HepG2 (cell line): ENCODE results near the gene FHDC1. TPM values are rescaled to one million over a fixed set of nuclear protein-coding genes. Genes with fewer than 3 reads are reported as not detected.

Experiments used
- ATAC-seq: fragments of 200-7000 bp; cut with Tn5 transposase; 3 replicates; pipeline ENCODE4 v1.9.1; 2020; ENCODE audit warnings: mild to moderate bottlenecking, moderate library complexity
- BruUV-seq: library from RNA; stranded (reverse); fragments of 400-500 nt; replicated peaks from 2 replicates; lab custom pipeline; 2021; lab: Mats Ljungman, UMichigan
- CTCF ChIA-PET: fragments of 300-600 bp; formaldehyde crosslinking; extraction: SDS; loops from one replicate; lab custom pipeline; 2021; ENCODE audit warnings: low total read pairs, inconsistent platforms, low intra/inter-chr PET ratio; lab: Yijun Ruan, JAX
- POLR2A ChIA-PET: fragments of 350-600 bp; sonication (Branson Sonifier 250); formaldehyde crosslinking; loops from one replicate; lab custom pipeline; 2020; ENCODE audit warnings: antibody characterized with exemption, inconsistent platforms; lab: Yijun Ruan, JAX
- DNase-seq: peaks from one replicate; pipeline ENCODE4 v3.0.0-alpha.2; 2015; ENCODE audit warnings: low spot score
- FAIRE-seq: peaks from 3 replicates; lab custom pipeline; 2011; peaks lifted over from hg19 to GRCh38; lab: Jason Lieb, UNC
- H2AFZ ChIP-seq: one replicate; pipeline ENCODE4 v1.6.1; 2011; ENCODE audit warnings: low read length, inconsistent platforms
- H3K27ac ChIP-seq: fragments of 300-600 bp; 3 replicates; pipeline ENCODE4 v1.8.0; 2011; ENCODE audit warnings: mixed run types, mild to moderate bottlenecking, mixed read lengths, low read length, inconsistent platforms; ENCODE audit not compliant: insufficient read depth; ENCODE audit errors: extremely low read length
- H3K27me3 ChIP-seq, 2 experiments: fragments of 200-600 bp in 1 of 2; 2 replicates in 1 of 2; 3 replicates in 1 of 2; pipeline versions ENCODE4 v1.6.0 to v1.8.0; 2011; ENCODE audit warnings: low read length in 2 of 2, mild to moderate bottlenecking in 2 of 2, moderate library complexity in 2 of 2, inconsistent platforms in 1 of 2; ENCODE audit not compliant: insufficient read depth in 2 of 2, control insufficient read depth in 1 of 2
- H3K36me3 ChIP-seq, 2 experiments: fragments of 200-600 bp in 1 of 2; replicated peaks in 1 of 2; 2 replicates in 1 of 2; 3 replicates in 1 of 2; pipeline versions ENCODE4 v1.5.1 to v1.8.0; 2011; ENCODE audit warnings: low read length in 2 of 2, inconsistent platforms in 1 of 2; ENCODE audit not compliant: insufficient read depth in 2 of 2, control insufficient read depth in 1 of 2
- H3K4me1 ChIP-seq: 2 replicates; pipeline ENCODE4 v1.5.1; 2012; ENCODE audit warnings: low read length, inconsistent platforms; ENCODE audit not compliant: insufficient read depth
- H3K4me2 ChIP-seq: 2 replicates; pipeline ENCODE4 v1.6.0; 2011; ENCODE audit warnings: low read depth, low read length, inconsistent platforms
- H3K4me3 ChIP-seq, 3 experiments: fragments of 200-600 bp in 1 of 3; sonication (generic), shearing (Covaris generic) in 1 of 3; replicated peaks in 1 of 3; 2 replicates each; pipeline ENCODE4 v1.5.1; 2011 to 2016; ENCODE audit warnings: low read length in 3 of 3, inconsistent platforms in 2 of 3, low read depth in 2 of 3, mild to moderate bottlenecking in 2 of 3, control low read depth in 1 of 3, mixed read lengths in 1 of 3; ENCODE audit not compliant: insufficient read depth in 1 of 3
- H3K79me2 ChIP-seq: one replicate; pipeline ENCODE4 v1.6.1; 2011; ENCODE audit warnings: low read length, inconsistent platforms; ENCODE audit not compliant: insufficient read depth
- H3K9ac ChIP-seq: 2 replicates; pipeline ENCODE4 v1.6.0; 2011; ENCODE audit warnings: mild to moderate bottlenecking, low read depth, low read length, inconsistent platforms; ENCODE audit not compliant: insufficient read depth
- H3K9me3 ChIP-seq: 2 replicates; pipeline ENCODE4 v1.5.1; 2012; ENCODE audit warnings: mild to moderate bottlenecking, low read length
- H4K20me1 ChIP-seq: 2 replicates; pipeline ENCODE4 v1.6.0; 2011; ENCODE audit warnings: inconsistent platforms, mild to moderate bottlenecking, low read length, moderate library complexity; ENCODE audit not compliant: insufficient read depth
- DPF2 ChIP-seq: sonication (generic); formaldehyde crosslinking; IDR thresholded peaks from 2 replicates; pipeline ENCODE4 v1.4.0; 2020; ENCODE audit warnings: mild to moderate bottlenecking, low read depth, missing genetic modification reagents, borderline replicate concordance
- FOXM1 ChIP-seq: sonication (generic); formaldehyde crosslinking; IDR thresholded peaks from 2 replicates; pipeline ENCODE4 v1.5.0; 2020; ENCODE audit warnings: missing genetic modification reagents
- ZBTB7A ChIP-seq: sonication (generic); formaldehyde crosslinking; IDR thresholded peaks from 2 replicates; pipeline ENCODE4 v1.8.0; 2022; ENCODE audit warnings: mild to moderate bottlenecking, missing genetic modification reagents
- ZNF18 ChIP-seq: sonication (generic); formaldehyde crosslinking; IDR thresholded peaks from 2 replicates; pipeline ENCODE4 v1.8.0; 2022; ENCODE audit warnings: mild to moderate bottlenecking, missing genetic modification reagents; ENCODE audit not compliant: insufficient replicate concordance
- ZNF263 ChIP-seq: sonication (generic); formaldehyde crosslinking; IDR thresholded peaks from 2 replicates; pipeline ENCODE4 v1.4.0; 2020; ENCODE audit warnings: missing genetic modification reagents
- ZNF510 ChIP-seq: sonication (generic); formaldehyde crosslinking; IDR thresholded peaks from 2 replicates; pipeline ENCODE4 v1.4.0; 2020; ENCODE audit warnings: low read depth, mild to moderate bottlenecking, missing genetic modification reagents
- ZNF513 ChIP-seq: sonication (generic); formaldehyde crosslinking; conservative IDR thresholded peaks from 2 replicates; pipeline ENCODE4 v1.5.0; 2020; ENCODE audit warnings: missing genetic modification reagents
- ZNF557 ChIP-seq: sonication (generic); formaldehyde crosslinking; IDR thresholded peaks from 2 replicates; pipeline ENCODE4 v1.4.0; 2020; ENCODE audit warnings: missing genetic modification reagents
- ZNF652 ChIP-seq: IDR thresholded peaks from 2 replicates; pipeline ENCODE4 v1.6.1; 2016; ENCODE audit warnings: low read depth, borderline replicate concordance
- ZNF770 ChIP-seq: sonication (generic); formaldehyde crosslinking; IDR thresholded peaks from 2 replicates; pipeline ENCODE4 v1.5.0; 2020; ENCODE audit warnings: mild to moderate bottlenecking, missing genetic modification reagents
- WGBS: methylation state at CpG from one replicate; pipeline ENCODE4 v1.1.6; 2017; ENCODE audit warnings: low lambda C conversion rate; 5-methylcytosine and 5-hydroxymethylcytosine counted together
- in situ Hi-C: cut with HindIII; loops from 2 replicates; pipeline ENCODE4 v1.10.0; 2017; ENCODE audit warnings: low pct_unique_long_range_greater_than_20kb; ENCODE audit not compliant: extremely low pct_ligation_motif_present
- intact Hi-C: fragments of 100-400 bp; cut with micrococcal nuclease; formaldehyde crosslinking; loops from one replicate; pipeline ENCODE4 v1.10.0; 2022; ENCODE audit not compliant: unreplicated experiment
- polyA plus RNA-seq, 8 experiments: library from polyadenylated mRNA; depleted of rRNA in 3 of 8; stranded (reverse) in 7 of 8; unstranded in 1 of 8; fragments of >200 nt; fragmentation: Illumina TruSeq in 4 of 8; extraction: Trizol in 4 of 8; gene quantifications; 2 replicates each; pipeline versions ENCODE4 v1.2.1 to v1.2.3, GENCODE V29; 2011 to 2016; ENCODE audit warnings: low read depth in 4 of 8, missing spikeins in 1 of 8, mixed read lengths in 1 of 8; ENCODE audit not compliant: insufficient read depth in 1 of 8
- total RNA-seq, 5 experiments: library from RNA; depleted of rRNA; stranded (reverse); fragments of >200 nt; fragmentation: Illumina TruSeq; extraction: Trizol; gene quantifications; 2 replicates each; pipeline ENCODE4 v1.2.3, GENCODE V29; 2016; ENCODE audit warnings: low read depth in 1 of 5
- TF ChIP-seq, protein P1 (sequence below): sonication (generic); formaldehyde crosslinking; IDR thresholded peaks from 2 replicates; pipeline ENCODE4 v1.4.0; 2020; ENCODE audit warnings: missing genetic modification reagents, borderline replicate concordance

The FHDC1 gene
- total and polyA plus RNA-seq, 2 of the 13 experiments (the other 11 are each of a cell fraction or from before 2014, with no cell fraction given): 0.07 to 0.15 TPM

- H3K36me3 ChIP-seq: no peaks in the 10 kb centered on the region
- ChIA-PET POLR2A (no interaction called here), CTCF (no interaction called here)
- no peak overlapping the region for H3K9ac ChIP-seq
- TF ChIP-seq ZNF263 (CRISPR knock-in tag) (no peak), ZNF557 (CRISPR knock-in tag) (no peak), ZNF652 (CRISPR knock-in tag) (no peak), DPF2 (CRISPR knock-in tag) (no peak), ZNF513 (CRISPR knock-in tag) (no peak), ZNF18 (no peak), FOXM1 (CRISPR knock-in tag) (no peak), ZBTB7A (CRISPR knock-in tag) (no peak), ZNF770 (CRISPR knock-in tag) (no peak), ZNF510 (CRISPR knock-in tag) (no peak)
- TF ChIP-seq, protein P1, sequence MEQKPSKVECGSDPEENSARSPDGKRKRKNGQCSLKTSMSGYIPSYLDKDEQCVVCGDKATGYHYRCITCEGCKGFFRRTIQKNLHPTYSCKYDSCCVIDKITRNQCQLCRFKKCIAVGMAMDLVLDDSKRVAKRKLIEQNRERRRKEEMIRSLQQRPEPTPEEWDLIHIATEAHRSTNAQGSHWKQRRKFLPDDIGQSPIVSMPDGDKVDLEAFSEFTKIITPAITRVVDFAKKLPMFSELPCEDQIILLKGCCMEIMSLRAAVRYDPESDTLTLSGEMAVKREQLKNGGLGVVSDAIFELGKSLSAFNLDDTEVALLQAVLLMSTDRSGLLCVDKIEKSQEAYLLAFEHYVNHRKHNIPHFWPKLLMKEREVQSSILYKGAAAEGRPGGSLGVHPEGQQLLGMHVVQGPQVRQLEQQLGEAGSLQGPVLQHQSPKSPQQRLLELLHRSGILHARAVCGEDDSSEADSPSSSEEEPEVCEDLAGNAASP (CRISPR knock-in tag): no peak
- in situ Hi-C loops (no loop called here), intact Hi-C loops (no loop called here)
- H3K4me2 ChIP-seq: no peak overlapping the region
- H2AFZ ChIP-seq: no peak overlapping the region
- H4K20me1 ChIP-seq: no peaks in the 10 kb centered on the region
- no peak overlapping the region for H3K4me3 ChIP-seq
- no peaks in the 10 kb centered on the region for H3K9me3 ChIP-seq
- H3K27me3 ChIP-seq: peaks cover 0 to 4% of the 10 kb centered on the region in 2 experiments; a peak in 2 of 5 replicates
- H3K27ac ChIP-seq: no peak overlapping the region
- BruUV-seq: no TSS peak
- no peaks in the 10 kb centered on the region for H3K4me1 ChIP-seq
- DNase-seq: no peak
- no peak for ATAC-seq
- 39% methylated on average over 4 of the region's 4 CpGs for WGBS
- FAIRE-seq: no peak
- H3K79me2 ChIP-seq: no peaks in the 10 kb centered on the region
Measured at GRCh38 chr4:153016592-153016991, 80.5 kb downstream of the FHDC1 start.
